Transverse colon (tissue), 4 donors: Measurements from ENCODE around the gene ZNF232.
"Not testable (repeated sequence)": the region's sequence is repeated elsewhere in the genome, so short reads cannot be mapped to it uniquely, and the experiment has no call there.

Source experiments
- EP300 ChIP-seq: sonication (generic); formaldehyde crosslinking; IDR thresholded peaks from one replicate; pipeline ENCODE4 v1.6.1; 2017; ENCODE audit warnings: antibody characterized with exemption, low read depth
- POLR2AphosphoS5 ChIP-seq, 3 donors: sonication (generic); formaldehyde crosslinking; IDR thresholded peaks; one replicate each; pipeline ENCODE4 v1.6.1; 2016; ENCODE audit warnings: antibody characterized with exemption in 3 of 3
- TF ChIP-seq, protein P1 (sequence below), 5 experiments: fragments of 200-600 bp in 3 of 5; fragments of 450-650 bp in 2 of 5; sonication (generic) in 3 of 5; IDR thresholded peaks; 1 replicate in 2 of 5; 2 replicates in 3 of 5; pipeline ENCODE4 v1.5.1; 2016 to 2017; ENCODE audit warnings: antibody characterized with exemption in 5 of 5, inconsistent platforms in 3 of 5, mild to moderate bottlenecking in 2 of 5, moderate library complexity in 1 of 5

DNA sequence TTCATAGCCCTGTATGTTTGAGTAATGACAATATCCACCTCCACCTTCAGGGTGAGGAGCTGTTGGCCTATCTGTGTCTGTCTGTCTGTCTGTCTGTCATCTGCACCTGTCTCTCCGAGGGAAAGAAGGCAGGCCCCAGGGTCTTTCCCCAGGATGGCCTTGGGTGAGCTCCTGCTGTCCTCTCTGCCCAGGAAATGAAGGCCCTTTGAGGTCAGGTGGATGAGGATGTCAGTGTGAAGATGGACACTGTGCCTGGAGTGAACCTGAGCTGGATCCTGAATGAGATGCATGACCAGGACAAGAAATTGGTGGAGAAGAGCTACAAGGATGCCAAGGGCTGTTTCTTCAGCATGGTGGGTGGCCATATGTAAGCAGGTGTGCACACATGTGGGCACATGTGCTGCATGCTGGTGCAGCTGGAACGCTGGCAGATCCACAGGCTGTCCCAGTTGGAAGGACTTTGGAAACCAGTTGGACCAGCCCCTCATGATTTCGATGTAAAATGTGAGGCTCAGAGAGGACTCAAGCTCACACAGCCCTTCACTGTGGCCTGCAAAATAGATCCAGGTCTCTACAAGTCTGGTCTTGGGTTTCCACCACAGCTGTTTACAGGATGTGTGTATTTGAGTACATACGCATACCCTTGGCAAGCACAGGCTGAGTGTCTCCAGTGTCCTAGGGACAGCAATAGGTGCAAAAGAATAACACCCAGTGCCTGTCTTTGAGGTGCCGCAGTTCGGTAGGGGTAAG is 8.9 kb upstream of the ZNF232 start:
- TF ChIP-seq, protein P1, sequence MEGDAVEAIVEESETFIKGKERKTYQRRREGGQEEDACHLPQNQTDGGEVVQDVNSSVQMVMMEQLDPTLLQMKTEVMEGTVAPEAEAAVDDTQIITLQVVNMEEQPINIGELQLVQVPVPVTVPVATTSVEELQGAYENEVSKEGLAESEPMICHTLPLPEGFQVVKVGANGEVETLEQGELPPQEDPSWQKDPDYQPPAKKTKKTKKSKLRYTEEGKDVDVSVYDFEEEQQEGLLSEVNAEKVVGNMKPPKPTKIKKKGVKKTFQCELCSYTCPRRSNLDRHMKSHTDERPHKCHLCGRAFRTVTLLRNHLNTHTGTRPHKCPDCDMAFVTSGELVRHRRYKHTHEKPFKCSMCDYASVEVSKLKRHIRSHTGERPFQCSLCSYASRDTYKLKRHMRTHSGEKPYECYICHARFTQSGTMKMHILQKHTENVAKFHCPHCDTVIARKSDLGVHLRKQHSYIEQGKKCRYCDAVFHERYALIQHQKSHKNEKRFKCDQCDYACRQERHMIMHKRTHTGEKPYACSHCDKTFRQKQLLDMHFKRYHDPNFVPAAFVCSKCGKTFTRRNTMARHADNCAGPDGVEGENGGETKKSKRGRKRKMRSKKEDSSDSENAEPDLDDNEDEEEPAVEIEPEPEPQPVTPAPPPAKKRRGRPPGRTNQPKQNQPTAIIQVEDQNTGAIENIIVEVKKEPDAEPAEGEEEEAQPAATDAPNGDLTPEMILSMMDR (IDR thresholded peaks at IDR 0.05) = not testable (repeated sequence)
- not testable (repeated sequence) for TF ChIP-seq POLR2AphosphoS5 (IDR thresholded peaks at IDR 0.05); EP300
